IMR-90 (cell line): ENCODE data around the gene PASD1.
"Not testable (repeated sequence)": the region's sequence is repeated elsewhere in the genome, so short reads cannot be mapped to it uniquely, and the experiment has no call there.

ENCODE experiments used
- CTCF ChIP-seq: conservative IDR thresholded peaks from 2 replicates; pipeline ENCODE4 v1.5.1; 2012; ENCODE audit warnings: mild to moderate bottlenecking, low read depth, low read length, improper control_type of control experiment
- MXI1 ChIP-seq: IDR thresholded peaks from 2 replicates; pipeline ENCODE4 v1.6.1; 2012; ENCODE audit warnings: low read depth, mild to moderate bottlenecking, low read length, moderate library complexity, borderline replicate concordance
- POLR2A ChIP-seq: IDR thresholded peaks from 2 replicates; pipeline ENCODE4 v1.6.1; 2012; ENCODE audit warnings: mild to moderate bottlenecking, low read depth, low read length
- SMC3 ChIP-seq: fragments of 150-350 bp; IDR thresholded peaks from 2 replicates; pipeline ENCODE4 v1.6.1; 2016; ENCODE audit warnings: low read depth, mild to moderate bottlenecking, antibody characterized with exemption, low read length, moderate library complexity

- TF ChIP-seq CTCF, POLR2A, SMC3, MXI1: not testable (repeated sequence)
These were observed 3.4 kb downstream of the PASD1 start for GRCh38 chrX:151566872-151567271.
